HepG2 (cell line): ENCODE results near the gene PDK3. TPM values are rescaled to one million over a fixed set of nuclear protein-coding genes. Genes with fewer than 3 reads are reported as not detected.

Experiments
- ATAC-seq: fragments of 200-7000 bp; cut with Tn5 transposase; 3 replicates; pipeline ENCODE4 v1.9.1; 2020; ENCODE audit warnings: mild to moderate bottlenecking, moderate library complexity
- BruUV-seq: library from RNA; stranded (reverse); fragments of 400-500 nt; replicated peaks from 2 replicates; lab custom pipeline; 2021; lab: Mats Ljungman, UMichigan
- CTCF ChIA-PET: fragments of 300-600 bp; formaldehyde crosslinking; extraction: SDS; loops from one replicate; lab custom pipeline; 2021; ENCODE audit warnings: low total read pairs, inconsistent platforms, low intra/inter-chr PET ratio; lab: Yijun Ruan, JAX
- POLR2A ChIA-PET: fragments of 350-600 bp; sonication (Branson Sonifier 250); formaldehyde crosslinking; loops from one replicate; lab custom pipeline; 2020; ENCODE audit warnings: antibody characterized with exemption, inconsistent platforms; lab: Yijun Ruan, JAX
- DNase-seq: peaks from one replicate; pipeline ENCODE4 v3.0.0-alpha.2; 2015; ENCODE audit warnings: low spot score
- FAIRE-seq: peaks from 3 replicates; lab custom pipeline; 2011; peaks lifted over from hg19 to GRCh38; lab: Jason Lieb, UNC
- H2AFZ ChIP-seq: one replicate; pipeline ENCODE4 v1.6.1; 2011; ENCODE audit warnings: low read length, inconsistent platforms
- H3K27ac ChIP-seq: fragments of 300-600 bp; 3 replicates; pipeline ENCODE4 v1.8.0; 2011; ENCODE audit warnings: mixed run types, mild to moderate bottlenecking, mixed read lengths, low read length, inconsistent platforms; ENCODE audit not compliant: insufficient read depth; ENCODE audit errors: extremely low read length
- H3K27me3 ChIP-seq, 2 experiments: fragments of 200-600 bp in 1 of 2; 2 replicates in 1 of 2; 3 replicates in 1 of 2; pipeline versions ENCODE4 v1.6.0 to v1.8.0; 2011; ENCODE audit warnings: low read length in 2 of 2, mild to moderate bottlenecking in 2 of 2, moderate library complexity in 2 of 2, inconsistent platforms in 1 of 2; ENCODE audit not compliant: insufficient read depth in 2 of 2, control insufficient read depth in 1 of 2
- H3K36me3 ChIP-seq, 2 experiments: fragments of 200-600 bp in 1 of 2; replicated peaks in 1 of 2; 2 replicates in 1 of 2; 3 replicates in 1 of 2; pipeline versions ENCODE4 v1.5.1 to v1.8.0; 2011; ENCODE audit warnings: low read length in 2 of 2, inconsistent platforms in 1 of 2; ENCODE audit not compliant: insufficient read depth in 2 of 2, control insufficient read depth in 1 of 2
- H3K4me1 ChIP-seq: 2 replicates; pipeline ENCODE4 v1.5.1; 2012; ENCODE audit warnings: low read length, inconsistent platforms; ENCODE audit not compliant: insufficient read depth
- H3K4me2 ChIP-seq: 2 replicates; pipeline ENCODE4 v1.6.0; 2011; ENCODE audit warnings: low read depth, low read length, inconsistent platforms
- H3K4me3 ChIP-seq, 3 experiments: fragments of 200-600 bp in 1 of 3; sonication (generic), shearing (Covaris generic) in 1 of 3; replicated peaks in 1 of 3; 2 replicates each; pipeline ENCODE4 v1.5.1; 2011 to 2016; ENCODE audit warnings: low read length in 3 of 3, inconsistent platforms in 2 of 3, low read depth in 2 of 3, mild to moderate bottlenecking in 2 of 3, control low read depth in 1 of 3, mixed read lengths in 1 of 3; ENCODE audit not compliant: insufficient read depth in 1 of 3
- H3K79me2 ChIP-seq: one replicate; pipeline ENCODE4 v1.6.1; 2011; ENCODE audit warnings: low read length, inconsistent platforms; ENCODE audit not compliant: insufficient read depth
- H3K9ac ChIP-seq: 2 replicates; pipeline ENCODE4 v1.6.0; 2011; ENCODE audit warnings: mild to moderate bottlenecking, low read depth, low read length, inconsistent platforms; ENCODE audit not compliant: insufficient read depth
- H3K9me3 ChIP-seq: 2 replicates; pipeline ENCODE4 v1.5.1; 2012; ENCODE audit warnings: mild to moderate bottlenecking, low read length
- H4K20me1 ChIP-seq: 2 replicates; pipeline ENCODE4 v1.6.0; 2011; ENCODE audit warnings: inconsistent platforms, mild to moderate bottlenecking, low read length, moderate library complexity; ENCODE audit not compliant: insufficient read depth
- CREB1 ChIP-seq, 2 experiments: fragments of 450-650 bp in 1 of 2; IDR thresholded peaks; 2 replicates each; pipeline ENCODE4 v1.6.1; 2016 to 2017; ENCODE audit warnings: control low read depth in 1 of 2, mild to moderate bottlenecking in 1 of 2, missing compliant biosample characterization in 1 of 2, missing genetic modification characterization in 1 of 2
- HMGA1 ChIP-seq: sonication (generic); formaldehyde crosslinking; conservative IDR thresholded peaks from 2 replicates; pipeline ENCODE4 v1.4.0; 2020; ENCODE audit warnings: missing genetic modification reagents
- RAD21 ChIP-seq: fragments of 450-650 bp; formaldehyde crosslinking; IDR thresholded peaks from 2 replicates; pipeline ENCODE4 v1.5.0; 2020; ENCODE audit warnings: mild to moderate bottlenecking
- RARA ChIP-seq: IDR thresholded peaks from 2 replicates; pipeline ENCODE4 v1.6.1; 2016; ENCODE audit warnings: missing genetic modification reagents, missing compliant biosample characterization
- STAG1 ChIP-seq: sonication (generic); formaldehyde crosslinking; IDR thresholded peaks from 2 replicates; pipeline ENCODE4 v1.4.0; 2020; ENCODE audit warnings: missing genetic modification reagents
- ZBTB33 ChIP-seq: sonication (generic); formaldehyde crosslinking; IDR thresholded peaks from 2 replicates; pipeline ENCODE4 v1.4.0; 2020; ENCODE audit warnings: missing genetic modification reagents
- ZFP62 ChIP-seq: sonication (generic); formaldehyde crosslinking; IDR thresholded peaks from 2 replicates; pipeline ENCODE4 v1.4.0; 2020; ENCODE audit warnings: missing genetic modification reagents
- ZNF512B ChIP-seq: sonication (generic); formaldehyde crosslinking; IDR thresholded peaks from 2 replicates; pipeline ENCODE4 v1.5.1; 2020; ENCODE audit warnings: missing genetic modification reagents, mild to moderate bottlenecking, borderline replicate concordance
- WGBS: methylation state at CpG from one replicate; pipeline ENCODE4 v1.1.6; 2017; ENCODE audit warnings: low lambda C conversion rate; 5-methylcytosine and 5-hydroxymethylcytosine counted together
- in situ Hi-C: cut with HindIII; loops from 2 replicates; pipeline ENCODE4 v1.10.0; 2017; ENCODE audit warnings: low pct_unique_long_range_greater_than_20kb; ENCODE audit not compliant: extremely low pct_ligation_motif_present
- intact Hi-C: fragments of 100-400 bp; cut with micrococcal nuclease; formaldehyde crosslinking; loops from one replicate; pipeline ENCODE4 v1.10.0; 2022; ENCODE audit not compliant: unreplicated experiment
- polyA plus RNA-seq, 8 experiments: library from polyadenylated mRNA; depleted of rRNA in 3 of 8; stranded (reverse) in 7 of 8; unstranded in 1 of 8; fragments of >200 nt; fragmentation: Illumina TruSeq in 4 of 8; extraction: Trizol in 4 of 8; gene quantifications; 2 replicates each; pipeline versions ENCODE4 v1.2.1 to v1.2.3, GENCODE V29; 2011 to 2016; ENCODE audit warnings: low read depth in 4 of 8, missing spikeins in 1 of 8, mixed read lengths in 1 of 8; ENCODE audit not compliant: insufficient read depth in 1 of 8
- total RNA-seq, 5 experiments: library from RNA; depleted of rRNA; stranded (reverse); fragments of >200 nt; fragmentation: Illumina TruSeq; extraction: Trizol; gene quantifications; 2 replicates each; pipeline ENCODE4 v1.2.3, GENCODE V29; 2016; ENCODE audit warnings: low read depth in 1 of 5
- TF ChIP-seq, protein P1 (sequence below): sonication (generic); formaldehyde crosslinking; IDR thresholded peaks from 2 replicates; pipeline ENCODE4 v1.5.1; 2020; ENCODE audit warnings: mild to moderate bottlenecking, moderate library complexity, missing genetic modification reagents
- TF ChIP-seq, protein P2 (sequence below): sonication (generic); formaldehyde crosslinking; IDR thresholded peaks from 2 replicates; pipeline ENCODE4 v1.5.0; 2020; ENCODE audit warnings: mild to moderate bottlenecking, missing genetic modification reagents, moderate library complexity

Gene PDK3
- total and polyA plus RNA-seq, 2 of the 13 experiments (the other 11 are each of a cell fraction or from before 2014, with no cell fraction given) = 9.1 to 10.5 TPM

DNA sequence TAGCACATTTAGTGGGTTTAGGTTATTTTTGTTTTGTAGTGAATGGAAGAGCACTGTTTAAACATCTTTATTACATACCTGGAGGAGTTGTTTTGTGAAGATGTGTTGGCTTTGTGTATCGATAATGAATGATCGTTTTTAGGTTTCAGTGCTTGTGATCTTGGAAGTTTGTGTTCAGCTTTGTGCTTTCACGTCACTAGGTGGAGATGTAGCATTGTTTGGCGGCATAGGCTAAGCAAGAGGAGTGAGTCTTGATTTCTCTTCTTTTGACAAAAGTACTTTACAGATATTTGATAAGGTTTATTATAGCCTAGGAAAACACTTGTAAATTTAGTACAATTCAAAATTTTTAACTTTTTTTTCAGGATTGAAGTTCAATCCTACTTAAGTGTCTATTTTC is 50.4 kb downstream of the PDK3 start:
- ATAC-seq (no peak), FAIRE-seq (peak; percentile 64), DNase-seq (no peak)
- no peaks in the 10 kb centered on the region for H3K27me3 ChIP-seq
- intact Hi-C loops = no loop called here
- H3K27ac ChIP-seq = no peak overlapping the region
- H3K4me2 ChIP-seq = no peak overlapping the region
- no TSS peak for BruUV-seq
- TF ChIP-seq STAG1 (peak; percentile 61), ZBTB33 (CRISPR knock-in tag) (no peak), RARA (CRISPR knock-in tag) (no peak), RAD21 (CRISPR knock-in tag) (no peak), ZNF512B (CRISPR knock-in tag) (no peak), CREB1 (IDR thresholded peaks at IDR 0.05) (no peak), CREB1 (CRISPR knock-in tag; IDR thresholded peaks at IDR 0.05) (no peak), HMGA1 (CRISPR knock-in tag) (no peak), ZFP62 (CRISPR knock-in tag) (no peak)
- TF ChIP-seq, protein P1, sequence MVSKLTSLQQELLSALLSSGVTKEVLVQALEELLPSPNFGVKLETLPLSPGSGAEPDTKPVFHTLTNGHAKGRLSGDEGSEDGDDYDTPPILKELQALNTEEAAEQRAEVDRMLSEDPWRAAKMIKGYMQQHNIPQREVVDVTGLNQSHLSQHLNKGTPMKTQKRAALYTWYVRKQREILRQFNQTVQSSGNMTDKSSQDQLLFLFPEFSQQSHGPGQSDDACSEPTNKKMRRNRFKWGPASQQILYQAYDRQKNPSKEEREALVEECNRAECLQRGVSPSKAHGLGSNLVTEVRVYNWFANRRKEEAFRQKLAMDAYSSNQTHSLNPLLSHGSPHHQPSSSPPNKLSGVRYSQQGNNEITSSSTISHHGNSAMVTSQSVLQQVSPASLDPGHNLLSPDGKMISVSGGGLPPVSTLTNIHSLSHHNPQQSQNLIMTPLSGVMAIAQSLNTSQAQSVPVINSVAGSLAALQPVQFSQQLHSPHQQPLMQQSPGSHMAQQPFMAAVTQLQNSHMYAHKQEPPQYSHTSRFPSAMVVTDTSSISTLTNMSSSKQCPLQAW (CRISPR knock-in tag) = no peak
- TF ChIP-seq, protein P2, sequence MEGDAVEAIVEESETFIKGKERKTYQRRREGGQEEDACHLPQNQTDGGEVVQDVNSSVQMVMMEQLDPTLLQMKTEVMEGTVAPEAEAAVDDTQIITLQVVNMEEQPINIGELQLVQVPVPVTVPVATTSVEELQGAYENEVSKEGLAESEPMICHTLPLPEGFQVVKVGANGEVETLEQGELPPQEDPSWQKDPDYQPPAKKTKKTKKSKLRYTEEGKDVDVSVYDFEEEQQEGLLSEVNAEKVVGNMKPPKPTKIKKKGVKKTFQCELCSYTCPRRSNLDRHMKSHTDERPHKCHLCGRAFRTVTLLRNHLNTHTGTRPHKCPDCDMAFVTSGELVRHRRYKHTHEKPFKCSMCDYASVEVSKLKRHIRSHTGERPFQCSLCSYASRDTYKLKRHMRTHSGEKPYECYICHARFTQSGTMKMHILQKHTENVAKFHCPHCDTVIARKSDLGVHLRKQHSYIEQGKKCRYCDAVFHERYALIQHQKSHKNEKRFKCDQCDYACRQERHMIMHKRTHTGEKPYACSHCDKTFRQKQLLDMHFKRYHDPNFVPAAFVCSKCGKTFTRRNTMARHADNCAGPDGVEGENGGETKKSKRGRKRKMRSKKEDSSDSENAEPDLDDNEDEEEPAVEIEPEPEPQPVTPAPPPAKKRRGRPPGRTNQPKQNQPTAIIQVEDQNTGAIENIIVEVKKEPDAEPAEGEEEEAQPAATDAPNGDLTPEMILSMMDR (CRISPR knock-in tag) = peak; percentile 53
- ChIA-PET POLR2A (no interaction called here), CTCF (no interaction called here)
- no peaks in the 10 kb centered on the region for H3K36me3 ChIP-seq
- no peak overlapping the region for H2AFZ ChIP-seq
- no peak overlapping the region for H3K4me3 ChIP-seq
- H3K9ac ChIP-seq = no peak overlapping the region
- 79% methylated on average over 4 of the region's 4 CpGs for WGBS
- no peaks in the 10 kb centered on the region for H3K79me2 ChIP-seq
- H3K4me1 ChIP-seq = no peaks in the 10 kb centered on the region
- no peaks in the 10 kb centered on the region for H4K20me1 ChIP-seq
- in situ Hi-C loops = no loop called here
- no peaks in the 10 kb centered on the region for H3K9me3 ChIP-seq
